IPS-20b (cell line): ENCODE results near the gene FAM234B.
"Not testable (repeated sequence)": the region's sequence is repeated elsewhere in the genome, so short reads cannot be mapped to it uniquely, and the experiment has no call there.

Experiments used
- H3K27ac ChIP-seq: one replicate; pipeline ENCODE4 v1.5.1; 2013; ENCODE audit warnings: low read length
- H3K27me3 ChIP-seq: 2 replicates; pipeline ENCODE4 v1.6.1; 2013; ENCODE audit warnings: mild to moderate bottlenecking, low read length, inconsistent platforms; ENCODE audit not compliant: insufficient read depth
- H3K36me3 ChIP-seq: 2 replicates; pipeline ENCODE4 v1.6.1; 2013; ENCODE audit warnings: low read depth, mild to moderate bottlenecking, inconsistent platforms, low read length, moderate library complexity; ENCODE audit not compliant: insufficient read depth
- H3K4me1 ChIP-seq: 2 replicates; pipeline ENCODE4 v1.6.1; 2013; ENCODE audit warnings: mild to moderate bottlenecking, control low read depth, inconsistent platforms, low read length, moderate library complexity; ENCODE audit not compliant: insufficient read depth
- H3K4me3 ChIP-seq: 2 replicates; pipeline ENCODE4 v1.5.1; 2013; ENCODE audit warnings: mild to moderate bottlenecking, low read length, inconsistent platforms
- H3K9ac ChIP-seq: 2 replicates; pipeline ENCODE4 v1.6.1; 2013; ENCODE audit warnings: low read depth, mild to moderate bottlenecking, inconsistent platforms, low read length, moderate library complexity
- H3K9me3 ChIP-seq: 2 replicates; pipeline ENCODE4 v1.6.1; 2013; ENCODE audit warnings: mild to moderate bottlenecking, low read depth, low read length, inconsistent platforms; ENCODE audit not compliant: insufficient read depth

Gene FAM234B

DNA sequence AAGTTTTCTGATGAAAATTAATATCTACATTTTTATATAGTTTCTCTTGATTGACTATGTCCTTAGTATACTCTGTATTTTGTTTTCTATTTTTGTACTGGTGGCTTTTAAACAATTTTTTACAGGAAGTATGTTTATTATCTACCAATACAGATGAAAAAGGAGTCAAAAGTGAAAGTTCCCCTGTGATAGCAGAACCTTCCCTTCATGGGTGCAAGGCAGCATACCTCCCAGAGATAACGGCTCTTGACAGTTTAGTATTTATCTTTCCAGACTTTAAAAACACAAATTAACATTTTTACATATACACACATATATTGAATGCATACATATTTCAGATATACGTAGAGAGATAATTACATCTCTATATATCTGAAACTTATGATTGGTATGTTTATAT is 17.1 kb upstream of the FAM234B start:
- H3K9me3 ChIP-seq = no peaks in the 10 kb centered on the region
- no peaks in the 10 kb centered on the region; the same call in 1 of the 2 replicates for H3K27me3 ChIP-seq
- no peaks in the 10 kb centered on the region for H3K36me3 ChIP-seq
- H3K9ac ChIP-seq = no peak overlapping the region
- H3K27ac ChIP-seq = no peak overlapping the region
- peaks cover 22% of the 10 kb centered on the region; the same call in 1 of the 2 replicates for H3K4me1 ChIP-seq
- no peak overlapping the region for H3K4me3 ChIP-seq

DNA sequence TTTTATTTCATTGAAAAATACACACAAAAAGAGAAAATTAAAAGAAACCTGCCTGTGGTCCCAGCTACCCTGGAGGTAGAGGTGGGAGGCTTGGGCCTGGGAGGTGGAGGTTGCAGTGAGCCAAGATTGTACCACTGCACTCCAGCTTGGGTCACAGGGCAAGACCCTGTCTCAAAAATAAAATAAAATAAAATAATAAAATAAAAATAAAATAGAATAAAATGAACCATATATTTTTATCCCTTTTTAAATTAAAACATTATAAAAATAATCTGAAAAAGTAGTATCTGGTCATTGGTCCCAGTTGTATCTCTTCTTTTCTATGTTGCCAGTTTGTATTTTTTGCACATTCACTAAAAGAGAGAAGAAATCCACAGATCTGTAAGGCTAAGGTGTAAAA is 16.7 kb upstream of the FAM234B start:
- no peak overlapping the region for H3K4me3 ChIP-seq
- H3K27me3 ChIP-seq = no peaks in the 10 kb centered on the region; the same call in 1 of the 2 replicates
- H3K9me3 ChIP-seq = no peaks in the 10 kb centered on the region
- no peak overlapping the region for H3K27ac ChIP-seq
- H3K4me1 ChIP-seq = peaks cover 22% of the 10 kb centered on the region; the same call in 1 of the 2 replicates
- no peaks in the 10 kb centered on the region for H3K36me3 ChIP-seq
- H3K9ac ChIP-seq = no peak overlapping the region

DNA sequence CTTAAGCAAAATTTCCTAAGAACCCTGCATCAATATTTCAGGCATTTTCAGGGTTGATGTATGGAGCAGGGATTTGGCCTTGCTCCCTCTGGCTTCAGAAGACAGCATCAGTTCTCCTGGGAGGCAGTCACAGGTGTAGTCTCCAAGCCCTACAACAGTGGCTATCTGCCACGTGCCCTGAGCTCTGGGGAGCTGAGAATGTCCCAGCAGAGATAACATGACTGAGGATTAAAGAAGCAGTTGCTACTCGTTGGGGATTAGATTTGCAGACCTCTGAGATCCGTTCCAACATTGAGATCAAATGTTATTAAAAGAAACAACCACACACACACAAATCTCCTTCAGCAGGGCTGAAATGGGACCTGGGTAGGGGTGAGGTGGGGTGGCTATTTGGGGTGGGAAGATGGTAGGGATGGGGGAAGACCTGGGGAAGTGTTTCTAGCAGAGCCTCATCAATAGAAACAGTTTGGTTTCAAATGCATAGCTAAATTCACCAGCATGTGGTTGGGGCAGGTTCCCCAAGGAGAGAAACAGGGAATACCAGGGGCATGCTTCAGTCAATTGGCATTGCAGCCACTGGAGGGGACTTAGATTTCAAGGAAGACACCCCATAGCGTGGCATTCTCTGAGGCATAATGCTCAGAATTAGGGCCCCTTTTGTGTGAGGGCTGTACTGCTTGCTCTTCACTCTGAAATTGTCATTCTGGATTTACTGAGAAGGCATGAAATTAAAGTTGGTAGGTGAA is 15.2 kb upstream of the FAM234B start:
- no peaks in the 10 kb centered on the region for H3K9me3 ChIP-seq
- H3K27ac ChIP-seq = peak overlapping the region; percentile 15
- H3K27me3 ChIP-seq = no peaks in the 10 kb centered on the region; the same call in 1 of the 2 replicates
- H3K36me3 ChIP-seq = no peaks in the 10 kb centered on the region
- peaks cover 22% of the 10 kb centered on the region; the same call in 1 of the 2 replicates for H3K4me1 ChIP-seq
- no peak overlapping the region for H3K9ac ChIP-seq
- H3K4me3 ChIP-seq = peak overlapping the region; percentile 16; the same call in 1 of the 2 replicates

DNA sequence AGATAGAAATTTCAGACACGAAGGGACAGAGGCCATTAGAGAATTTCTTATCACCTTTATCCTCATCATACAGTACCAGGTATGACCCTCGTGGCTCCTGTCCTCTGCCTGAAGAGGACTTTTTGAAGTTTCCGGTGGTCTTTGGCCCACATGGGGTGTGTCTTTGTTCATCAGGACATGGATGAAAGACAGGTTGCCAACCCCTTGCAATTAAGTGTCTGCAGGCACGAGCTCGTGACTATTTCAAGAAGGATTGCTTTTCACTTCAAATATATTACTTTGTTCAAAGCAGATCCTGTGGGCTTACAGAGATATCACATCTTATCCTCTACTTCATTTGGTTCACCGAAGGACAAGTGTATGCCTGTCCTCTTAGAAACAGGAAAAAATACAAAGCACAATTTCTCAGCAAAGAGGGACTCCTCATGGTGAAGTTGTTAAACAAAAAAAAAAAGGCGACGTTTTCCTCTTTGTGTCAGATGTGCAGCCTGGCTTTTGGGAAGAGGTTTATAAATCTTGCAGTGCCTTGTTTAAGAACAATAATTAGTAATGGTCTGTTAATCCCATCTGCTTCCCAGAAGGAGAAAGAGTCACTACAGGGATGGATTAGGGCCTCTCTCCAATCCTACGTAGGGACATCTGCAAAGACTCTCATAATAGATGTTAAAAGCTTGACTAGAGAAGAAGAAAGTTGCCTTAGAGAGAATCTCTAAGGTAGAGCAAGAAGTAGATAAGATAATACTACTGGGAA is 13.5 kb upstream of the FAM234B start:
- no peak overlapping the region for H3K27ac ChIP-seq
- no peak overlapping the region for H3K4me3 ChIP-seq
- peaks cover 22% of the 10 kb centered on the region; the same call in 1 of the 2 replicates for H3K4me1 ChIP-seq
- H3K9me3 ChIP-seq = no peaks in the 10 kb centered on the region
- H3K27me3 ChIP-seq = no peaks in the 10 kb centered on the region; the same call in 1 of the 2 replicates
- no peak overlapping the region for H3K9ac ChIP-seq
- H3K36me3 ChIP-seq = no peaks in the 10 kb centered on the region

DNA sequence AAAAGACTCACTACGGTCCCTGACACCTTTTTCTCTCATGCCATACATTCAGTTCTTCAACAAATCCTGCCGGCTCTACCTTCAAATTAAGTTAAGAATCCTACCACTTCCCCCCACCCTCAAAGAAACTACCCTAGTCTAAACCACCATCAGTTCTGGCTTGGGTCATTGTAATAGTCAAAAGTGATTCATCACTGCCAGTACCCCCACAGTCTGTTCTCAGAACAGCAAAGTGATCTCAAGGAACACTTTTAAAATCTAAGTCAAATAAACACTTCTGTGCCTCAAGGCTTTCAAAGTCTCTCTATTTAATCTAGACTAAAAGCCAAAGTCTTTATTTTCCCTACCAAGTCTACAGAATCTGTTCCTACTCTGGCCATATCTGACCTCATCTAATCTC is 12.0 kb upstream of the FAM234B start:
- H3K27me3 ChIP-seq = no peaks in the 10 kb centered on the region; the same call in 1 of the 2 replicates
- no peaks in the 10 kb centered on the region for H3K36me3 ChIP-seq
- peaks cover 22% of the 10 kb centered on the region; the same call in 1 of the 2 replicates for H3K4me1 ChIP-seq
- H3K27ac ChIP-seq = no peak overlapping the region
- no peak overlapping the region for H3K9ac ChIP-seq
- H3K9me3 ChIP-seq = no peaks in the 10 kb centered on the region
- H3K4me3 ChIP-seq = no peak overlapping the region

DNA sequence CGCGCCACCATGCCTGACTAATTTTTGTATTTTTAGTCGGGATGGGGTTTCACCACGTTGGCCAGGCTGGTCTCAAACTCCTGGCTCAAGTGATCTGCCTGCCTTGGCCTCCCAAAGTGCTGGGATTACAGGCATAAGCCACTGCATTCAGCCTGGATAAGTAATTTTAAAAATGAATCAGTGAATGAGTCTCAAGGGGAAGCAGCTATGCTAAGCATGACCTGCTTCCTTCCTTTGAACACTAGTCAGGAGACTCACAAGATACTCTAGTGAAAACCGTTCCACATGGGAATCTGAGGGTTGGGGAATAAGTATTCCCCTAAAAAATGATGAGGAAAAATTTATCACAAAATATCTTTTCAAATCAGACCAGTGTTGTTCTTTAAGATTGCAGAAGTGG is 10.7 kb upstream of the FAM234B start:
- Histone ChIP-seq H3K27me3 (no peaks in the 10 kb centered on the region; the same call in 1 of the 2 replicates), H3K9ac (no peak overlapping the region), H3K27ac (no peak overlapping the region), H3K4me1 (peaks cover 17% of the 10 kb centered on the region; the same call in 1 of the 2 replicates), H3K9me3 (no peaks in the 10 kb centered on the region), H3K36me3 (no peaks in the 10 kb centered on the region), H3K4me3 (no peak overlapping the region)

DNA sequence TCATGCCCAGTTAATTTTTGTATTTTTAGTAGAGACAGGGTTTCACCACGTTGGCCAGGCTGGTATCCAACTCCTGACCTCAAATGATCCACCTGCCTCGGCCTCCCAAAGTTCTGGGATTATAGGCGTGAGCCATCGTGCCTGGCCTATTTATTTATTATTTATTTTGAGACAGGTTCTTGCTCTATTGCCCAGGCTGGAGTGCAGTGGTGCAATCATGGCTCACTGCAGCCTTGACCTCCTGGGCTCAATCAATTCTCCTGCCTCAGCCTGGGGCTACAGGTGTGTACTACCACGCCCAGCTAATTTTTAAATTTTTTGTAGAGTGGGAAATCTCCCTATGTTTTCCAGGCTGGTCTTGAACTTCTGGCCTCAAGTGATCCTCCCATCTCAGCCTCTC is 8.8 kb upstream of the FAM234B start:
- not testable (repeated sequence) for H3K27me3 ChIP-seq, H3K36me3 ChIP-seq, H3K4me3 ChIP-seq, H3K27ac ChIP-seq, H3K9me3 ChIP-seq, H3K9ac ChIP-seq, H3K4me1 ChIP-seq

DNA sequence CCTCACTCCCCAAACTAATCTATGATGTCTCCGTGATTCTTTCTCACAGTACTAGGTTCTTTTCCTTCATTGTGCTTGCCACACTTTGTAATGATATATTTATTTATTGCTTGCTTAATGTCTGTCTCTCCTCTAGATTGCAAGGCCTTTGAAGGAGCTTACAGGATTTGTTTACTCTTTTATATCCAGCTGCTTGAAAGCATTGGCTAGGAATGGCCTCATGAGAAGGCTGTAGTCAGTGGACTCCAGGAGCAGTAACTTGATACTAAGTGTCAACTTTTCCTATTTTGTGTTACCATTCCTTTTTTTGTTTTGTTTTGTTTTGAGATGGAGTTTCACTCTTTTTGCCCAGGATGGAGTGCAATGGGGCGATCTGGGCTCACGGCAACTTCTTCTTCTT is 7.3 kb upstream of the FAM234B start:
- H3K4me1 ChIP-seq = no peaks in the 10 kb centered on the region; the same call in 1 of the 2 replicates
- H3K27me3 ChIP-seq = no peaks in the 10 kb centered on the region
- no peak overlapping the region for H3K27ac ChIP-seq
- H3K9ac ChIP-seq = no peak overlapping the region
- no peaks in the 10 kb centered on the region for H3K36me3 ChIP-seq
- H3K9me3 ChIP-seq = no peaks in the 10 kb centered on the region
- H3K4me3 ChIP-seq = no peak overlapping the region

DNA sequence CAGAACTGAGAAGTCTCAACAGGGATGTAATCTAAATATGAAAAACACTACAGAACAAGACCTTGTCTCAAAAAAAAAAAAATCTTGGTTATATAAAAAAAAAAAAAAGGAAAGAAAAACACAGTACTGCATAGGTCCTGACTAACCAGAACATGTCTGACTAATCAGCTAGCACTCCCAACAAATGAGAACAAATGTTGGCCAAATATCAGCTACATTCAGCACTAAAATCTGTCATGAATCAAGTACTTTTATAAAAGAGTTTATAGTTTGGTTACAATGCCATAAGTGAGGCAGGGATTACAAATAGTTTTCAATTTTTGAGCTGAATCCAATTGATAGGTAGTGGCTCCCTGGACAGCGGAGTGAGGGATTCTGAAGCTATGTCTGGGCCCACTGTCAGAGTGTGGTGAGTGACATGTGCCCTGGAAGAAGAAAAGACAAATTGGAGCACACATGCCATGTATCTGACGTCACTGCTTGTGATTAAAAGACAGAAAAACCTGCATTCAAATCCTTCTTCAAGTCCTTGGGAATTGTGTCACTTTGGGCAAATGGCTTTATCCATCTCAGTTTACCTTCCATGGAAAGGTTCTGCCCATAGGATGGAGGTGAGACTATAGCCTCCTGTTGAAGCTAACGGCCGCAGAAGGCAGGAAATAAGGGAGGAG is 5.6 kb upstream of the FAM234B start:
- Histone ChIP-seq H3K9ac (no peak overlapping the region), H3K4me3 (no peak overlapping the region)

DNA sequence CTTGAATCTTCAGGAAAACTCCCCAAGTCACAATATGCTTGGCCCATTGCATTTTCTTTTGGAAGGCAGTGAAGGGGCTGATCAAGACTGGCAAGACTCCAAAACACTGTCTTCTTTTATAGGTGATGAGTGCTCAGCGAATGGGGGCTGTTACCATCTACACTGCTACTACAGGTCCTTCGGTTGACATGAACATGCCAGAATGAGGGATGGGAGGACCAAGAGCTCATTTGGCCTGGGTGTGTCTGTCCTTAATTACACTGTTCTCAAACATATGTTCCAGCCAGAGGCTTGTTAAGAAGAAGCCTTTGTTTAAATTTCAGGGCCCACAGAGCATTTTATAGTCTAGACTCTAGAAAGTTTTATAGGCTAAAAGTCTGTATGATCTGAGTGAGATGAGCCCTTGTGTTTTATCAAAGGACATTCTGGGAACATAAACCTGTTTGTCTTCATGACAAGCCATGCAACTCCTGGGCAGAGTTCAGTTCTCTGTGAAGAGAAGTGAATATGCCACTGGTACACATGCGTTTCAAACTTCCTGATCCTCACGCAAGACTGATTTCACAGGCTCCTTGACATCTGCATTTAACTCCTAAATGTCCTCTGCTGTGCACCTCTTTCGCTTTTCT is 4.7 kb upstream of the FAM234B start:
- Histone ChIP-seq H3K27me3 (peaks cover 14% of the 10 kb centered on the region), H3K9me3 (no peaks in the 10 kb centered on the region), H3K27ac (no peak overlapping the region), H3K4me1 (peaks cover 5% of the 10 kb centered on the region; the same call in 1 of the 2 replicates), H3K36me3 (no peaks in the 10 kb centered on the region), H3K9ac (no peak overlapping the region), H3K4me3 (no peak overlapping the region)

More for the DNA sequence above, 5.6 kb upstream of the FAM234B start:
- Histone ChIP-seq H3K27me3 (peaks cover 10% of the 10 kb centered on the region), H3K4me1 (peaks cover under 1% of the 10 kb centered on the region; the same call in 1 of the 2 replicates), H3K27ac (no peak overlapping the region), H3K9me3 (no peaks in the 10 kb centered on the region), H3K36me3 (no peaks in the 10 kb centered on the region)

DNA sequence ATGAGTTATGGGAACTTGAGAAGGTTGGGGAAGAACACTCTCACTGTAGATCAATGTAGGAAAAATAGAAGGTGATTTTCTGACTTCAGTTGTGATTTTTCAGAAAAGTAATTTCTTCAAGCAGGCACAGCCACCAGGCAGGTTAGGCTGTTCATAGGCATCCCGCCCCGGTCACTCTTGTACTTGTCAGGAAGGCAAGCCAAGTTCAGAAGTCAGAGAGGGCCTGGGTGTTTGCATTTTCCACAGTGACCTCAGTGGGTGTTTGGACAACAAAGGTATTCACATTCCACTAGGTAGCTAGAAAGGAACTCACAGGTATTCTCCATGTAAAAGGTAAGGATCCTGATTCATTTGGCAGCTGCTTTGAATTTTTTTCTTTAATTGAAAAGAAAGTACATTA is 3.0 kb upstream of the FAM234B start:
- peaks cover 13% of the 10 kb centered on the region; the same call in 1 of the 2 replicates for H3K4me1 ChIP-seq
- H3K27ac ChIP-seq = no peak overlapping the region
- H3K27me3 ChIP-seq = peaks cover 14% of the 10 kb centered on the region
- H3K36me3 ChIP-seq = no peaks in the 10 kb centered on the region
- no peak overlapping the region for H3K9ac ChIP-seq
- H3K9me3 ChIP-seq = no peaks in the 10 kb centered on the region
- H3K4me3 ChIP-seq = no peak overlapping the region
